ENCODE data around the gene LY86. TPM values are rescaled to one million over a fixed set of nuclear protein-coding genes. Genes with fewer than 3 reads are reported as not detected.

Gene LY86
- total and polyA plus RNA-seq, 10 of the 15 experiments (the other 5 are each of a cell fraction or from before 2014, with no cell fraction given) = 68.2 to 457 (median 128) TPM

DNA sequence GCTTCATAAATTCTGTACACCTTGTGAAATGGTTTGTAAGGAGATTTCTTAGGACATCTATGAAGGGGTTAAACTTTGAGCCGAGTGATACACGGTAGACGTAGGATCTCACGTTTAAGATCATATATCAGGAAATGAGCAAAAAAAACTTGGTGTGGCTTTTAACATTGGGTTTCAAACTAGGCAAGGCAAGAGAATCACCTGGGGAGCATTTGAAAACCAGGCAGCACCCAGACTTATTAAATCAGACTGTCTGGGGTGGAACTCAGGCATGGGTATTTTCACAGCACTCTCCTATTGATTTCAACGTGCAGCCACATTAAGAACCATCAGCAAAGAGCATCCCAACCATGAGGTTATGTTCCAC lies 26.4 kb downstream of the LY86 start:
- peaks cover 17% of the 10 kb centered on the region for H3K4me1 ChIP-seq (ENCODE audit: control insufficient read depth, insufficient read depth, low read length)
- no peak overlapping the region for H3K27ac ChIP-seq (ENCODE audit: control insufficient read depth, insufficient read depth)
- in situ Hi-C loops (cut with MboI) (no loop called here), intact Hi-C loops (cut with micrococcal nuclease; ENCODE audit: unreplicated experiment) (no loop called here)
- FAIRE-seq (no peak), DNase-seq (ENCODE audit: low read depth, low spot score) (no peak), ATAC-seq (no peak)
- H3K4me3 ChIP-seq = no peak overlapping the region
- H3K36me3 ChIP-seq (ENCODE audit: control insufficient read depth in 2 of 2, insufficient read depth in 2 of 2, low read length in 1 of 2) = no peaks in the 10 kb centered on the region; a peak in 3 of 4 replicates
- RAD21 ChIA-PET (ENCODE audit: unreplicated experiment) = no interaction called here
- H3K9me3 ChIP-seq (replicated peaks; ENCODE audit: control insufficient read depth, insufficient read depth, low read length) = peaks cover 1% of the 10 kb centered on the region; the same call in 2 of the 3 replicates
- WGBS (ENCODE audit: insufficient coverage, insufficient replicate concordance, low lambda C conversion rate, missing lambda C conversion rate) = 100% methylated on average over 5 of the region's 5 CpGs
- SMC1A ChIA-PET (ENCODE audit: uncharacterized antibody, unreplicated experiment) = no interaction called here
- H3K27me3 ChIP-seq (replicated peaks in 1 of 2; ENCODE audit: control insufficient read depth in 2 of 2, insufficient read depth in 2 of 2, low read length in 1 of 2) = no peaks in the 10 kb centered on the region
- no peak overlapping the region for H3K4me2 ChIP-seq (ENCODE audit: control insufficient read depth, insufficient read depth)
- no peaks in the 10 kb centered on the region for H3K79me2 ChIP-seq (ENCODE audit: control insufficient read depth, insufficient read depth, low read length)
- POLR2A ChIA-PET = no interaction called here
- no peak overlapping the region for H3K9ac ChIP-seq (ENCODE audit: control insufficient read depth, insufficient read depth, low read length)
- no peak overlapping the region for H2AFZ ChIP-seq (ENCODE audit: control insufficient read depth, low read depth, low read length)
- TF ChIP-seq IKZF1 (conservative IDR thresholded peaks at IDR 0.05) (no peak), SIN3A (IDR thresholded peaks at IDR 0.05; ENCODE audit: low read depth, low read length) (no peak), ZZZ3 (IDR thresholded peaks at IDR 0.05; ENCODE audit: control insufficient read depth, insufficient read length, low read depth) (no peak), BMI1 (IDR thresholded peaks at IDR 0.05; ENCODE audit: borderline replicate concordance) (no peak), YY1 (IDR thresholded peaks at IDR 0.05; ENCODE audit: low read depth, low read length) (no peak), CHD4 (IDR thresholded peaks at IDR 0.05) (no peak), POLR2A (IDR thresholded peaks at IDR 0.05; ENCODE audit: low read depth, low read length) (no peak), SUPT20H (IDR thresholded peaks at IDR 0.05; ENCODE audit: borderline replicate concordance, control insufficient read depth, low read depth, low read length) (no peak), RB1 (IDR thresholded peaks at IDR 0.05; ENCODE audit: borderline replicate concordance) (no peak), TCF7 (IDR thresholded peaks at IDR 0.05; ENCODE audit: borderline replicate concordance) (no peak), BACH1 (IDR thresholded peaks at IDR 0.05; ENCODE audit: borderline replicate concordance) (no peak), ASH2L (IDR thresholded peaks at IDR 0.05; ENCODE audit: borderline replicate concordance, low read depth) (no peak), USF1 (IDR thresholded peaks at IDR 0.05; ENCODE audit: borderline replicate concordance, extremely low read length, insufficient read depth, low read depth, low read length) (no peak)
- TF ChIP-seq, protein P1, sequence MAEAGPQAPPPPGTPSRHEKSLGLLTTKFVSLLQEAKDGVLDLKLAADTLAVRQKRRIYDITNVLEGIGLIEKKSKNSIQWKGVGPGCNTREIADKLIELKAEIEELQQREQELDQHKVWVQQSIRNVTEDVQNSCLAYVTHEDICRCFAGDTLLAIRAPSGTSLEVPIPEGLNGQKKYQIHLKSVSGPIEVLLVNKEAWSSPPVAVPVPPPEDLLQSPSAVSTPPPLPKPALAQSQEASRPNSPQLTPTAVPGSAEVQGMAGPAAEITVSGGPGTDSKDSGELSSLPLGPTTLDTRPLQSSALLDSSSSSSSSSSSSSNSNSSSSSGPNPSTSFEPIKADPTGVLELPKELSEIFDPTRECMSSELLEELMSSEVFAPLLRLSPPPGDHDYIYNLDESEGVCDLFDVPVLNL (IDR thresholded peaks at IDR 0.05; ENCODE audit: low read depth, low read length) = no peak
- TF ChIP-seq, protein P2, sequence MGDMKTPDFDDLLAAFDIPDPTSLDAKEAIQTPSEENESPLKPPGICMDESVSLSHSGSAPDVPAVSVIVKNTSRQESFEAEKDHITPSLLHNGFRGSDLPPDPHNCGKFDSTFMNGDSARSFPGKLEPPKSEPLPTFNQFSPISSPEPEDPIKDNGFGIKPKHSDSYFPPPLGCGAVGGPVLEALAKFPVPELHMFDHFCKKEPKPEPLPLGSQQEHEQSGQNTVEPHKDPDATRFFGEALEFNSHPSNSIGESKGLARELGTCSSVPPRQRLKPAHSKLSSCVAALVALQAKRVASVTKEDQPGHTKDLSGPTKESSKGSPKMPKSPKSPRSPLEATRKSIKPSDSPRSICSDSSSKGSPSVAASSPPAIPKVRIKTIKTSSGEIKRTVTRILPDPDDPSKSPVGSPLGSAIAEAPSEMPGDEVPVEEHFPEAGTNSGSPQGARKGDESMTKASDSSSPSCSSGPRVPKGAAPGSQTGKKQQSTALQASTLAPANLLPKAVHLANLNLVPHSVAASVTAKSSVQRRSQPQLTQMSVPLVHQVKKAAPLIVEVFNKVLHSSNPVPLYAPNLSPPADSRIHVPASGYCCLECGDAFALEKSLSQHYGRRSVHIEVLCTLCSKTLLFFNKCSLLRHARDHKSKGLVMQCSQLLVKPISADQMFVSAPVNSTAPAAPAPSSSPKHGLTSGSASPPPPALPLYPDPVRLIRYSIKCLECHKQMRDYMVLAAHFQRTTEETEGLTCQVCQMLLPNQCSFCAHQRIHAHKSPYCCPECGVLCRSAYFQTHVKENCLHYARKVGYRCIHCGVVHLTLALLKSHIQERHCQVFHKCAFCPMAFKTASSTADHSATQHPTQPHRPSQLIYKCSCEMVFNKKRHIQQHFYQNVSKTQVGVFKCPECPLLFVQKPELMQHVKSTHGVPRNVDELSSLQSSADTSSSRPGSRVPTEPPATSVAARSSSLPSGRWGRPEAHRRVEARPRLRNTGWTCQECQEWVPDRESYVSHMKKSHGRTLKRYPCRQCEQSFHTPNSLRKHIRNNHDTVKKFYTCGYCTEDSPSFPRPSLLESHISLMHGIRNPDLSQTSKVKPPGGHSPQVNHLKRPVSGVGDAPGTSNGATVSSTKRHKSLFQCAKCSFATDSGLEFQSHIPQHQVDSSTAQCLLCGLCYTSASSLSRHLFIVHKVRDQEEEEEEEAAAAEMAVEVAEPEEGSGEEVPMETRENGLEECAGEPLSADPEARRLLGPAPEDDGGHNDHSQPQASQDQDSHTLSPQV (IDR thresholded peaks at IDR 0.05) = no peak
- BruUV-seq (replicated peaks) = no TSS peak
- no peaks in the 10 kb centered on the region for H4K20me1 ChIP-seq (ENCODE audit: control insufficient read depth, insufficient read depth)
- CTCF ChIA-PET = interaction anchor here (1.5 kb wide), 1 partner anchor 13 kb away, joined by 4 read pairs; no protein-coding TSS in a partner anchor

All from GM12878 (cell line).